ENCODE results near the gene ADAMTSL5. TPM values are rescaled to one million over a fixed set of nuclear protein-coding genes. Genes with fewer than 3 reads are reported as not detected.
A peak's percentile ranks its signal among the peaks of the same experiment; 100 is the strongest.

The ADAMTSL5 gene
- total RNA-seq, 2 experiments from 2014 or later: 4.2 to 5.4 TPM

GRCh38 chr19:1471515-1472160 is 41.2 kb downstream of the ADAMTSL5 start:
- DNase-seq: no peak
- Mint-ChIP-seq H3K9me3 (no peaks in the 10 kb centered on the region), H3K4me3 (peak overlapping the region; percentile 27), H3K4me1 (peaks cover 15% of the 10 kb centered on the region), H3K27ac (no peak overlapping the region), H3K27me3 (peaks cover 13% of the 10 kb centered on the region), H3K36me3 (ENCODE audit: low read depth) (no peaks in the 10 kb centered on the region)
- POLR2A ChIA-PET: no interaction called here
- CTCF ChIA-PET: interaction anchor here (1.3 to 1.7 kb wide), 4 partner anchors 13 to 275 kb away, joined by 3 to 6 read pairs (median 4); partner anchors contain the start of gene REEP6

- H3K4me1 Mint-ChIP-seq: peaks cover 13% of the 10 kb centered on the region
- H3K27ac Mint-ChIP-seq: no peak overlapping the region
- H3K9me3 Mint-ChIP-seq: no peaks in the 10 kb centered on the region
- peak overlapping the region; percentile 27 for H3K4me3 Mint-ChIP-seq
- ChIA-PET CTCF (interaction anchor here (1.3 to 1.5 kb wide), 3 partner anchors 13 to 20 kb away, joined by 3 to 6 read pairs (median 4); partner anchors contain the start of gene REEP6), POLR2A (no interaction called here)
- DNase-seq: no peak
- H3K27me3 Mint-ChIP-seq: peaks cover 14% of the 10 kb centered on the region
- H3K36me3 Mint-ChIP-seq (ENCODE audit: low read depth): no peaks in the 10 kb centered on the region
Observed at GRCh38 chr19:1471010-1471514, 41.8 kb downstream of the ADAMTSL5 start.

GRCh38 chr19:1470305-1471009 is 42.4 kb downstream of the ADAMTSL5 start:
- Mint-ChIP-seq H3K4me3 (peak overlapping the region; percentile 44), H3K9me3 (no peaks in the 10 kb centered on the region), H3K27ac (peak overlapping the region; percentile 68), H3K27me3 (peaks cover 14% of the 10 kb centered on the region), H3K36me3 (ENCODE audit: low read depth) (no peaks in the 10 kb centered on the region), H3K4me1 (peaks cover 13% of the 10 kb centered on the region)
- ChIA-PET POLR2A (no interaction called here), CTCF (interaction anchor here (1.5 kb wide), 1 partner anchor 15 kb away, joined by 6 read pairs; no protein-coding TSS in a partner anchor)
- peak; percentile 77 for DNase-seq

GRCh38 chr19:1470055-1470304 is 42.8 kb downstream of the ADAMTSL5 start:
- DNase-seq: no peak
- H3K27me3 Mint-ChIP-seq: peaks cover 14% of the 10 kb centered on the region
- H3K4me3 Mint-ChIP-seq: peak overlapping the region; percentile 44
- peaks cover 13% of the 10 kb centered on the region for H3K4me1 Mint-ChIP-seq
- no peaks in the 10 kb centered on the region for H3K36me3 Mint-ChIP-seq (ENCODE audit: low read depth)
- H3K27ac Mint-ChIP-seq: peak overlapping the region; percentile 68
- H3K9me3 Mint-ChIP-seq: no peaks in the 10 kb centered on the region
- ChIA-PET CTCF (no interaction called here), POLR2A (no interaction called here)

- Mint-ChIP-seq H3K4me1 (peaks cover 13% of the 10 kb centered on the region), H3K4me3 (no peak overlapping the region), H3K27ac (no peak overlapping the region), H3K27me3 (peaks cover 14% of the 10 kb centered on the region), H3K36me3 (ENCODE audit: low read depth) (no peaks in the 10 kb centered on the region), H3K9me3 (no peaks in the 10 kb centered on the region)
- ChIA-PET CTCF (interaction anchor here (0.9 to 1.4 kb wide), 3 partner anchors 8 to 22 kb away, joined by 3 to 4 read pairs (median 3); partner anchors contain the start of gene REEP6), POLR2A (interaction anchor here (0.6 to 1.0 kb wide), 2 partner anchors 12 to 141 kb away, joined by 3 to 4 read pairs; no protein-coding TSS in a partner anchor)
- no peak for DNase-seq
Observed at GRCh38 chr19:1469255-1470054, 43.4 kb downstream of the ADAMTSL5 start.

GRCh38 chr19:1468821-1469254 is 44.0 kb downstream of the ADAMTSL5 start:
- H3K27ac Mint-ChIP-seq: no peak overlapping the region
- peaks cover 13% of the 10 kb centered on the region for H3K4me1 Mint-ChIP-seq
- ChIA-PET POLR2A (interaction anchor here (0.6 to 1.0 kb wide), 2 partner anchors 11 to 140 kb away, joined by 3 to 4 read pairs; no protein-coding TSS in a partner anchor), CTCF (interaction anchor here (0.9 to 1.8 kb wide), 4 partner anchors 9 to 25 kb away, joined by 3 to 4 read pairs (median 4); partner anchors contain the start of gene REEP6)
- H3K9me3 Mint-ChIP-seq: no peaks in the 10 kb centered on the region
- no peaks in the 10 kb centered on the region for H3K36me3 Mint-ChIP-seq (ENCODE audit: low read depth)
- H3K4me3 Mint-ChIP-seq: no peak overlapping the region
- peaks cover 14% of the 10 kb centered on the region for H3K27me3 Mint-ChIP-seq
- no peak for DNase-seq

GRCh38 chr19:1468274-1468820 is 44.5 kb downstream of the ADAMTSL5 start:
- Mint-ChIP-seq H3K27me3 (peaks cover 14% of the 10 kb centered on the region), H3K4me3 (no peak overlapping the region), H3K9me3 (no peaks in the 10 kb centered on the region), H3K36me3 (ENCODE audit: low read depth) (no peaks in the 10 kb centered on the region), H3K4me1 (peaks cover 13% of the 10 kb centered on the region), H3K27ac (no peak overlapping the region)
- ChIA-PET CTCF (interaction anchor here (0.9 to 1.8 kb wide), 4 partner anchors 9 to 24 kb away, joined by 3 to 4 read pairs (median 4); partner anchors contain the start of gene REEP6), POLR2A (interaction anchor here (1.0 kb wide), 1 partner anchor 11 kb away, joined by 3 read pairs; no protein-coding TSS in a partner anchor)
- no peak for DNase-seq

GRCh38 chr19:1467490-1468273 is 45.1 kb downstream of the ADAMTSL5 start:
- CTCF ChIA-PET: interaction anchor here (0.6 to 1.8 kb wide), 3 partner anchors 10 to 23 kb away, joined by 3 to 4 read pairs (median 3); no protein-coding TSS in a partner anchor
- Mint-ChIP-seq H3K36me3 (ENCODE audit: low read depth) (no peaks in the 10 kb centered on the region), H3K27me3 (peaks cover 11% of the 10 kb centered on the region), H3K27ac (no peak overlapping the region), H3K9me3 (no peaks in the 10 kb centered on the region), H3K4me3 (no peak overlapping the region), H3K4me1 (peaks cover 10% of the 10 kb centered on the region)
- DNase-seq: no peak
- POLR2A ChIA-PET: no interaction called here

GRCh38 chr19:1467215-1467489 is 45.7 kb downstream of the ADAMTSL5 start:
- CTCF ChIA-PET: interaction anchor here (0.6 to 1.8 kb wide), 3 partner anchors 10 to 23 kb away, joined by 3 to 4 read pairs (median 3); no protein-coding TSS in a partner anchor

GRCh38 chr19:1466461-1467214 is 46.2 kb downstream of the ADAMTSL5 start:
- H3K36me3 Mint-ChIP-seq (ENCODE audit: low read depth): no peaks in the 10 kb centered on the region
- H3K27me3 Mint-ChIP-seq: peaks cover 10% of the 10 kb centered on the region
- no peak overlapping the region for H3K4me3 Mint-ChIP-seq
- H3K27ac Mint-ChIP-seq: no peak overlapping the region
- CTCF ChIA-PET: interaction anchor here (1.1 to 1.2 kb wide), 2 partner anchors 11 to 16 kb away, joined by 3 read pairs; no protein-coding TSS in a partner anchor
- H3K9me3 Mint-ChIP-seq: no peaks in the 10 kb centered on the region
- POLR2A ChIA-PET: no interaction called here
- DNase-seq: no peak
- H3K4me1 Mint-ChIP-seq: peaks cover 6% of the 10 kb centered on the region

More at GRCh38 chr19:1467215-1467489, 45.7 kb downstream of the ADAMTSL5 start:
- no peak for DNase-seq
- Mint-ChIP-seq H3K4me3 (no peak overlapping the region), H3K9me3 (no peaks in the 10 kb centered on the region), H3K4me1 (peaks cover 8% of the 10 kb centered on the region), H3K27me3 (peaks cover 10% of the 10 kb centered on the region), H3K27ac (no peak overlapping the region), H3K36me3 (ENCODE audit: low read depth) (no peaks in the 10 kb centered on the region)
- POLR2A ChIA-PET: no interaction called here

GRCh38 chr19:1466018-1466460 is 46.8 kb downstream of the ADAMTSL5 start:
- Mint-ChIP-seq H3K27me3 (peaks cover 8% of the 10 kb centered on the region), H3K27ac (no peak overlapping the region), H3K4me3 (no peak overlapping the region), H3K4me1 (peaks cover 4% of the 10 kb centered on the region), H3K36me3 (ENCODE audit: low read depth) (no peaks in the 10 kb centered on the region), H3K9me3 (no peaks in the 10 kb centered on the region)
- no peak for DNase-seq
- POLR2A ChIA-PET: no interaction called here
- CTCF ChIA-PET: interaction anchor here (1.1 to 1.2 kb wide), 2 partner anchors 12 to 15 kb away, joined by 3 read pairs; no protein-coding TSS in a partner anchor

Data from activated CD4-positive, alpha-beta T cell treated with anti-CD3 and anti-CD28 coated beads, Interleukin-2, amount 10 ng/mL, durations not matched to agents 7 days and 5 days (primary cell).